ENCODE data around the gene GLP1R.

GRCh38 chr6:39130691-39131090, 82.1 kb downstream of the GLP1R start:
- TF ChIP-seq POLR2AphosphoS5 (IDR thresholded peaks at IDR 0.05; ENCODE audit: low read depth, low read length): no peak
- no peak for TF ChIP-seq TAF1 (IDR thresholded peaks at IDR 0.05; ENCODE audit: low read depth, low read length)
- TF ChIP-seq POLR2A (IDR thresholded peaks at IDR 0.05; ENCODE audit: low read depth, low read length): no peak
- TF ChIP-seq PAX5 (IDR thresholded peaks at IDR 0.05; ENCODE audit: insufficient read depth, low read length, severe bottlenecking): no peak
- TF ChIP-seq POU2F2 (IDR thresholded peaks at IDR 0.05; ENCODE audit: low read depth, low read length): no peak

All from GM12891 (cell line).